ENCODE measurements around the gene KISS1R. TPM values are rescaled to one million over a fixed set of nuclear protein-coding genes. Genes with fewer than 3 reads are reported as not detected.
"Not testable (repeated sequence)": the region's sequence is repeated elsewhere in the genome, so short reads cannot be mapped to it uniquely, and the experiment has no call there.

Gene KISS1R
- total and polyA plus RNA-seq, 4 donors, result not detected

DNA sequence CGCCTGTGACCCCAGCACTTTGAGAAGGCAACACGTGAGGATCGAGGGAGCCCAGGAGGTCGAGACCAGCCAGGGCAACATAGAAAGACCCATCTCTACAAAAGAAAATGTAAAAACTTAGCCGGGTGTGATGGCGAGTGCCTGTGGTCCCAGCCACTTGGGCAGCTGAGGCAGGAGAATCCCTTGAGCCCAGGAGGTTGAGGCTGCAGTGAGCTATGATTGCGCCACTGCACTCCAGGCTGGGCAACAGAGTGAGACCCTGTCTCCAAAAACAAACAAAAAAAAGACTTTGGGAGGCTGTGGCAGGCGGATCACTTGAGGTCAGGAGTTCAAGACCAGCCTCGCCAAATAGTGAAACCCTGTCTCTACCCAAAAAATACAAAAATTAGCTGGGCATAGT is 40.4 kb downstream of the KISS1R start:
- WGBS, 2 donors, result 97% methylated on average over 9 of the region's 9 CpGs
- H3K4me3 ChIP-seq (ENCODE audit: low read length in 2 of 2); H3K27me3 ChIP-seq (ENCODE audit: control insufficient read depth in 1 of 2, insufficient read depth in 2 of 2, low read length in 1 of 2); H3K36me3 ChIP-seq (ENCODE audit: control insufficient read depth in 1 of 2, insufficient read depth in 2 of 2, low read length in 1 of 2); H3K27ac ChIP-seq (ENCODE audit: low read depth in 1 of 2, low read length in 2 of 2); H3K4me1 ChIP-seq (ENCODE audit: control insufficient read depth in 1 of 2, insufficient read depth in 2 of 2, low read length in 2 of 2); ATAC-seq (ENCODE audit: low FRiP score); DNase-seq; H3K9me3 ChIP-seq (ENCODE audit: control insufficient read depth, low read length); intact Hi-C loops (cut with DNase I): not testable (repeated sequence)

DNA sequence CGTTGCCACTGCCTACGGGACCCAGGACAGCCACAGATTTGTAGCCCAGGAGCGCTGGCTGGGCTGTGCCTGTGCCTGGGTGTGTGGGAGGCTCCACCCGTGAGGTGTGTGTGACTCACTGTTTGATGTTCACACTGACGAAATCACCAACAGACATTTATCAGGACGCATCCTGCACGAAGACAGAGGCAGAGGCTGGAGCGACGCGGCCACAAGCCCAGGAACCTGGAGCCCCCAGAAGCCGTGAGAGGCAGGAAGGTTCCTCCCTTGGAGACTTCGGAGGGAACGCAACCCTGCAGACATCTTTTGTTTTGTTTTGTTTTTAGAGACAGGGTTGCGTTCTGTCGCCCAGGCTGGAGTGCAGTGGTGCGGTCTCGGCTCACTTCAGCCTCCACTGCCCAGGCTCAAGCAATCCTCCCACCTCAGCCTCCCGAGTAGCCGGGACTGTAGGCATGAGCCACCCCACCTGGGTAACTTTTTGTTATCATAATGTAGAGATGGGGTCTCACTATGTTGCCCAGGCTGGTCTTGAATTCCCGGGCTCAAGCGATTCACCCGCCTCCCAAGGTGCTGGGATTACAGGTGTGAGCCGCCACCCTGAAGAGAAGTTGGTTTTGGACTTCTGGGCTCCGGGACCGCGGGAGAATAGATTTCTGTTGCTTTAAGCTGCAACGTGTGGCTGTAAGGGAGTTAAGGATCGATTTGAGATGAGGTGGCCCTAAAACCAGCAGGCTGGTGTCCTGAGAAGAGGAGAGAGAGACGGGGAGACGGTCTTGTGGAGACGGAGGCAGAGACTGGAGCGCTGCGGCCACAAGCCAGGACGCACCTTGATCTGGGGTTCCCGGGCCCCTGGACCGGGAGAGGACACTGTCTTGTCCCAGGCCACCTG is 42.1 kb downstream of the KISS1R start:
- ATAC-seq (ENCODE audit: low FRiP score) (no peak), DNase-seq (no peak)
- no peaks in the 10 kb centered on the region for H3K27me3 ChIP-seq (ENCODE audit: control insufficient read depth in 1 of 2, insufficient read depth in 2 of 2, low read length in 1 of 2)
- H3K4me3 ChIP-seq (ENCODE audit: low read length in 2 of 2), result no peak overlapping the region
- H3K4me1 ChIP-seq (ENCODE audit: control insufficient read depth in 1 of 2, insufficient read depth in 2 of 2, low read length in 2 of 2), result no peaks in the 10 kb centered on the region
- intact Hi-C loops (cut with DNase I), result no loop called here
- no peaks in the 10 kb centered on the region for H3K36me3 ChIP-seq (ENCODE audit: control insufficient read depth in 1 of 2, insufficient read depth in 2 of 2, low read length in 1 of 2)
- H3K9me3 ChIP-seq (ENCODE audit: control insufficient read depth, low read length), result no peaks in the 10 kb centered on the region
- no peak overlapping the region for H3K27ac ChIP-seq (ENCODE audit: low read depth in 1 of 2, low read length in 2 of 2)
- WGBS, 2 donors, result 93% methylated on average over 36 of the region's 36 CpGs

DNA sequence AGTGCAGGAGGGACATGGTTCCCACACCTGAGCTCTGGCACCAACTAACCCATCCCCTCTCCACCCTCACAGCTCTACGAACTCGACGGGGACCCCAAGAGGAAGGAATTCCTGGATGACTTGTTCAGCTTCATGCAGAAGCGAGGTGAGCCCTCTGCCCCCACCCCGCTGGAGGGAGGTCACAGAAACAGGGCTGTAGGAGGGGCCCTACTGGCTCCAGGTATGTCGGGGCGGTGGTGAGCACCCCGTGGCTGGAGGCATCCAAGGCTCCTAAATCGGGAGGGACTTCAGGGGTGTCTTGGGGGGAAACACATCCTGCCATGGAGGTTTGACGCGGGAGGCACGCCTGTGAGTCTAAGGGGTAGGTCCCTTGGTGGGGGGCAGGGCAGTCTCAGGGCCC is 42.9 kb downstream of the KISS1R start:
- no peak for ATAC-seq (ENCODE audit: low FRiP score)
- intact Hi-C loops (cut with DNase I), result no loop called here
- DNase-seq, result no peak
- no peaks in the 10 kb centered on the region for H3K9me3 ChIP-seq (ENCODE audit: control insufficient read depth, low read length)
- no peak overlapping the region for H3K4me3 ChIP-seq (ENCODE audit: low read length in 2 of 2)
- no peaks in the 10 kb centered on the region for H3K4me1 ChIP-seq (ENCODE audit: control insufficient read depth in 1 of 2, insufficient read depth in 2 of 2, low read length in 2 of 2)
- H3K36me3 ChIP-seq (ENCODE audit: control insufficient read depth in 1 of 2, insufficient read depth in 2 of 2, low read length in 1 of 2), result no peaks in the 10 kb centered on the region
- no peak overlapping the region for H3K27ac ChIP-seq (ENCODE audit: low read depth in 1 of 2, low read length in 2 of 2)
- 64 to 68% methylated on average over 12 of the region's 12 CpGs for WGBS, 2 donors
- no peaks in the 10 kb centered on the region for H3K27me3 ChIP-seq (ENCODE audit: control insufficient read depth in 1 of 2, insufficient read depth in 2 of 2, low read length in 1 of 2)

DNA sequence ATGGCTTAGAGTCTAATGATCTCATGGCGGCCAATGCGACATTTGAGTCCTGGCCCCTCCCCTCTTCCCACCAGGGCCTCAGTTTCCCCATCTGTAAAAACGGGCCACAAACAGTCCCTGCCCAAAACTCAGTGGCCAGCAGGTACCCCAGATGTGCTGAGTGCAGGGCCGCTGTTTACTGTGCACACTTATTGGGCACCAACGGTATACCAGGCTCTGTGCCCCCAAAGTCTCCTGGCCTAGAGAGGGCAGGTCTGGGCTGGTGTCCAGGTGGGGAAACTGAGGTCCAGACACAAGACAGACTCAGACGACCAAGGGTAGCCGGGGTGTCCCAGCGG is 43.4 kb downstream of the KISS1R start:
- H3K27ac ChIP-seq (ENCODE audit: low read depth in 1 of 2, low read length in 2 of 2), result no peak overlapping the region
- 78 to 81% methylated on average over 8 of the region's 8 CpGs for WGBS, 2 donors
- no peaks in the 10 kb centered on the region for H3K36me3 ChIP-seq (ENCODE audit: control insufficient read depth in 1 of 2, insufficient read depth in 2 of 2, low read length in 1 of 2)
- no peaks in the 10 kb centered on the region for H3K27me3 ChIP-seq (ENCODE audit: control insufficient read depth in 1 of 2, insufficient read depth in 2 of 2, low read length in 1 of 2)
- no peak overlapping the region for H3K4me3 ChIP-seq (ENCODE audit: low read length in 2 of 2)
- intact Hi-C loops (cut with DNase I), result no loop called here
- ATAC-seq (ENCODE audit: low FRiP score) (no peak), DNase-seq (no peak)
- no peaks in the 10 kb centered on the region for H3K4me1 ChIP-seq (ENCODE audit: control insufficient read depth in 1 of 2, insufficient read depth in 2 of 2, low read length in 2 of 2)
- no peaks in the 10 kb centered on the region for H3K9me3 ChIP-seq (ENCODE audit: control insufficient read depth, low read length)

DNA sequence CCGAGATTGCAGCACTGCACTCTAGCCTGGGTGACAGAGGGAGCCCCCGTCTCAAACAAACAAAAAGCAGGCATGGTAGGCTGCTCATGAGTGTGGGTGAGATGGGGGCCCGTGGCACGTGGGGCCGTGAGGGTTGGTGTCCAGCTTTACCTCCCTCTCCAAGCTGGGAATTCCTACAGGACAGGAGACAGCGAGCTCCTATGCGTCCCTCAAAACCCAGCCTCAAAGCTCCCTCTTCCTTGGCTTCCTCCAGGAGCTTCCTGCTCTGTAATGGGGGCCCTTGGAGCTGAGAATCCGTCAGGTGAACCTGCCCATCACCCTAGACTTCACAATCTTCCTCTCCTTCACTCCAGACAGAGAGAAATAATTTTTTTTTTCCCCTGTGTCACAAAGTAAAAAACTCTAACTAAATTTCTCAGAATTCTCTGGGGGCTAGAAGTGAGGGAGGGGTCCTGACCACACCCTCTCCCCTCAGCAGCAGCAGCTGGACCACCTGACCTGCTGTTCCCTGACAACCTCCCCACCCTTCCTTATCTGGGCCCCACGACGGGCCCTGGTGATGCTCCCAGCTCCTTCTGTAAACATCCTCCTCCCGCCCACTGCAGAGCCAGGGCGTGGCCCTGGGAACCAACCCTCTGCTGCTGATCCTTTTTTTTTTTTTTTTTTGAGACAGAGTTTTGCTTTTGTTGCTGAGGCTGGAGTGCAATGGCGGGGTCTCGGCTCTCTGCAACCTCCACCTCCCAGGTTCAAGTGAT is 44.9 kb downstream of the KISS1R start:
- DNase-seq (no peak), ATAC-seq (ENCODE audit: low FRiP score) (no peak)
- H3K9me3 ChIP-seq (ENCODE audit: control insufficient read depth, low read length), result peaks cover 2% of the 10 kb centered on the region
- intact Hi-C loops (cut with DNase I), result no loop called here
- H3K27ac ChIP-seq (ENCODE audit: low read depth in 1 of 2, low read length in 2 of 2), result no peak overlapping the region
- no peaks in the 10 kb centered on the region for H3K36me3 ChIP-seq (ENCODE audit: control insufficient read depth in 1 of 2, insufficient read depth in 2 of 2, low read length in 1 of 2)
- no peaks in the 10 kb centered on the region for H3K27me3 ChIP-seq (ENCODE audit: control insufficient read depth in 1 of 2, insufficient read depth in 2 of 2, low read length in 1 of 2)
- WGBS, 2 donors, result 85 to 86% methylated on average over 14 of the region's 14 CpGs
- H3K4me3 ChIP-seq (ENCODE audit: low read length in 2 of 2), result no peak overlapping the region
- no peaks in the 10 kb centered on the region for H3K4me1 ChIP-seq (ENCODE audit: control insufficient read depth in 1 of 2, insufficient read depth in 2 of 2, low read length in 2 of 2)

DNA sequence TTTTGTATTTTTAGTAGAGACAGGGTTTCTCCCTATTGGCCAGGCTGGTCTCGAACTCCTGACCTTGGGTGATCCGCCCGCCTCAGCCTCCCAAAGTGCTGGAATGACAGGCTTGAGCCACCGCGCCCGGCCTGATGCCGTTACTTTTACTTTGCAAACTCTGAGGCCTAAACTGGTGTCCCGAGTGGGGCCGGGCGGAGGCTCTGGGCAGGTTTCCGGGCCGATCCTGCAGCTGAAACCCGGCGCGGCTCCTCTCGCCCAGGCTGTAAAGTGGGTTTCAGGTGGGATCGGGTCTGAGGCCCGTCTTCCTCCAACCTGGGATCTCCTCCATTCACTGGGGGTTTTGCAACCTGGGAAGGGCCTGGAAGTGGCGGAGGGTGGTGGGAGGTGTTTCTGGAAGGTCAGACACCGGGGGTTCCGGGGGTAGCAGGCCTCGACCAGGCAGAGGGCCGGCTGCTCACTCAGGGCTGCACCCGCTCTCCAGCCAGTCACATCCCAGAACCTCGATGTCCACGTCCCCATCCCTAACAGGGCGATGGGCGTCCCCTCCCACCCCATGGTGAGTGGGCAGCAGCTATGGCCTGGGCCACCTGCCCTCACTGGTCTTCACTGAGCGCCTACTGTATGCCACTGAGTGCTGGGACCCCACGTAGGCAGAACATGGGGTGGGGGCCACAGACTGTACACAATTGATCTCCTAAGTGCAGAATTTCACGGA is 45.7 kb downstream of the KISS1R start:
- Histone ChIP-seq H3K36me3 (ENCODE audit: control insufficient read depth in 1 of 2, insufficient read depth in 2 of 2, low read length in 1 of 2) (no peaks in the 10 kb centered on the region), H3K27ac (ENCODE audit: low read depth in 1 of 2, low read length in 2 of 2) (no peak overlapping the region), H3K4me3 (ENCODE audit: low read length in 2 of 2) (no peak overlapping the region), H3K4me1 (ENCODE audit: control insufficient read depth in 1 of 2, insufficient read depth in 2 of 2, low read length in 2 of 2) (no peaks in the 10 kb centered on the region), H3K27me3 (ENCODE audit: control insufficient read depth in 1 of 2, insufficient read depth in 2 of 2, low read length in 1 of 2) (no peaks in the 10 kb centered on the region), H3K9me3 (ENCODE audit: control insufficient read depth, low read length) (peaks cover 2% of the 10 kb centered on the region)
- WGBS, 2 donors, result 90 to 93% methylated on average over 31 of the region's 31 CpGs
- intact Hi-C loops (cut with DNase I), result no loop called here
- no peak for DNase-seq
- no peak for ATAC-seq (ENCODE audit: low FRiP score)

DNA sequence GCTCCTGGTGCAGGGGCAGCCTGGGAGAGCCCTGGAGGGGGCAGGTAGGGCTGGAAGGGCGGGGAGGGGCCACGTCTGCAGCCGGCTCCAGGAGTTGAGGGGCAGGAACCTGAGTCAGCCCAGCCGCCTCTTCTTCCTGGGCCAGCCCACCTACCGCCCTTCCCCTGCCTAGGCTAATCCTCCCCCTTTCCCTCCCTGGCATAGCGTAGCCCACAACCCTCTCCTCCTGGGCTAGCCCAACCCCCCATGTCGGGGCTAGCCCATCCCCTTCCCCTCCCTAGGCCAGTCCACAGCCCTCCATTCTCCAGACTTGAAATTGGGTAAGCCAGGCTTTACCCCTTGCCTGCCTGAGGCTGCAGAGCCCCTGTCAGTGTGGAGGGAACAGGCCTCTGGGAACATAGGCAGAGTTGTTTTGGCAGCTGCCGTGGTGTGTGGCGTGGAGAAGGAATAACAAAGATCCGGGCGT is 46.4 kb downstream of the KISS1R start:
- ATAC-seq (ENCODE audit: low FRiP score), result no peak

DNA sequence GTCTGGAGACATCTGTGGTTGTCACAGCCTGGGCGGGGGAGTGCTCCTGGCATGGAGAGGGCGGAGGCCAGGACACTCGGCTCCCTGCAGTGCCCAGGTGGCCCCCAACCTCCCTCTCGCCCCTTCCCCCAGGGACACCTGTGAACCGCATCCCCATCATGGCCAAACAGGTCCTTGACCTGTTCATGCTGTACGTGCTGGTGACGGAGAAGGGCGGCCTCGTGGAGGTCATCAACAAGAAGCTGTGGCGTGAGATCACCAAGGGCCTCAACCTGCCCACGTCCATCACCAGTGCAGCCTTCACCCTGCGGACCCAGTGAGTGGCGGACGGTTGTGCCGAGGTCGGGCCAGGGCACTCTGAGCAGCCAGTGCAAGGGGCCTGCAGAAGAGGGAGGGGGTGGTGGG is 47.0 kb downstream of the KISS1R start:
- DNase-seq (no peak), ATAC-seq (ENCODE audit: low FRiP score) (no peak)
- no peaks in the 10 kb centered on the region for H3K36me3 ChIP-seq (ENCODE audit: control insufficient read depth in 1 of 2, insufficient read depth in 2 of 2, low read length in 1 of 2)
- H3K4me3 ChIP-seq (ENCODE audit: low read length in 2 of 2), result no peak overlapping the region
- H3K4me1 ChIP-seq (ENCODE audit: control insufficient read depth in 1 of 2, insufficient read depth in 2 of 2, low read length in 2 of 2), result no peaks in the 10 kb centered on the region
- intact Hi-C loops (cut with DNase I), result no loop called here
- no peak overlapping the region for H3K27ac ChIP-seq (ENCODE audit: low read depth in 1 of 2, low read length in 2 of 2)
- 95 to 97% methylated on average over 16 of the region's 16 CpGs for WGBS, 2 donors
- no peaks in the 10 kb centered on the region for H3K27me3 ChIP-seq (ENCODE audit: control insufficient read depth in 1 of 2, insufficient read depth in 2 of 2, low read length in 1 of 2)
- peaks cover 2% of the 10 kb centered on the region for H3K9me3 ChIP-seq (ENCODE audit: control insufficient read depth, low read length)

More for the DNA sequence above, 46.4 kb downstream of the KISS1R start:
- WGBS, 2 donors, result 85 to 90% methylated on average over 9 to 11 of the region's 11 CpGs
- no peak overlapping the region for H3K4me3 ChIP-seq (ENCODE audit: low read length in 2 of 2)
- no peaks in the 10 kb centered on the region for H3K36me3 ChIP-seq (ENCODE audit: control insufficient read depth in 1 of 2, insufficient read depth in 2 of 2, low read length in 1 of 2)
- H3K27me3 ChIP-seq (ENCODE audit: control insufficient read depth in 1 of 2, insufficient read depth in 2 of 2, low read length in 1 of 2), result no peaks in the 10 kb centered on the region
- H3K27ac ChIP-seq (ENCODE audit: low read depth in 1 of 2, low read length in 2 of 2), result no peak overlapping the region
- DNase-seq, result no peak
- no peaks in the 10 kb centered on the region for H3K4me1 ChIP-seq (ENCODE audit: control insufficient read depth in 1 of 2, insufficient read depth in 2 of 2, low read length in 2 of 2)
- intact Hi-C loops (cut with DNase I), result no loop called here
- peaks cover 2% of the 10 kb centered on the region for H3K9me3 ChIP-seq (ENCODE audit: control insufficient read depth, low read length)

Measured in aorta (tissue), 5 donors.